HCT116 (cell line): ENCODE results near the gene OTUD7B. TPM values are rescaled to one million over a fixed set of nuclear protein-coding genes. Genes with fewer than 3 reads are reported as not detected.

Experiments used
- ATAC-seq: fragments of 200-7000 bp; cut with Tn5 transposase; 2 replicates; pipeline ENCODE4 v1.9.1; 2020; ENCODE audit warnings: mild to moderate bottlenecking, moderate library complexity
- Bru-seq: library from RNA; stranded (reverse); fragments of 400-500 nt; gene quantifications from one replicate; lab custom pipeline; 2021; lab: Mats Ljungman, UMichigan
- BruChase-seq, 2 experiments: library from RNA; stranded (reverse); fragments of 400-500 nt; gene quantifications; one replicate each; lab custom pipeline; 2021; lab: Mats Ljungman, UMichigan
- BruUV-seq: library from RNA; stranded (reverse); fragments of 400-500 nt; replicated peaks from 2 replicates; lab custom pipeline; 2021; lab: Mats Ljungman, UMichigan
- CTCF ChIA-PET: fragments of 300-600 bp; sonication (Branson Sonifier 250); formaldehyde crosslinking; loops from one replicate; lab custom pipeline; 2021; ENCODE audit warnings: antibody characterized with exemption; lab: Charles Lee
- POLR2A ChIA-PET: fragments of 300-600, 350-600 bp; sonication (Branson Sonifier 250); formaldehyde crosslinking; loops from one replicate; lab custom pipeline; 2021; ENCODE audit warnings: antibody characterized with exemption; lab: Charles Lee
- RAD21 ChIA-PET, 2 experiments: fragments of 300-600 bp; sonication (Branson Sonifier 250); formaldehyde crosslinking; loops; one replicate each; lab custom pipeline; 2023; ENCODE audit warnings: low total read pairs in 2 of 2; ENCODE audit not compliant: uncharacterized antibody in 2 of 2, unreplicated experiment in 2 of 2, low non-redundant PET in 1 of 2; lab: Charles Lee
- DNase-seq: peaks from one replicate; pipeline ENCODE4 v3.0.0-alpha.2; 2010; ENCODE audit warnings: low read depth, low spot score
- H2AFZ ChIP-seq: fragments of 200-600 bp; shearing (Covaris generic), sonication (generic); 2 replicates; pipeline ENCODE4 v1.6.1; 2017; ENCODE audit warnings: low read depth, mixed run types, mixed read lengths, antibody characterized with exemption, low read length; ENCODE audit not compliant: poor library complexity, severe bottlenecking
- H3K27ac ChIP-seq: 2 replicates; pipeline ENCODE4 v1.5.1; 2012; ENCODE audit warnings: low read depth, low read length
- H3K27me3 ChIP-seq: fragments of 200-600 bp; sonication (generic); 2 replicates; pipeline ENCODE4 v1.6.1; 2016; ENCODE audit warnings: mixed run types, low read length, mixed read lengths; ENCODE audit not compliant: insufficient read depth
- H3K36me3 ChIP-seq, 2 experiments: fragments of 200-500 bp in 1 of 2; fragments of 200-600 bp in 1 of 2; sonication (Bioruptor generic) in 1 of 2; sonication (generic) in 1 of 2; 2 replicates each; pipeline versions ENCODE4 v1.5.1 to v1.6.1; 2014 to 2016; ENCODE audit warnings: low read length in 2 of 2, inconsistent platforms in 1 of 2, mixed read lengths in 1 of 2, mixed run types in 1 of 2; ENCODE audit not compliant: insufficient read depth in 2 of 2, control insufficient read depth in 1 of 2
- H3K4me1 ChIP-seq, 2 experiments: fragments of 200-600 bp in 1 of 2; sonication (generic) in 1 of 2; 2 replicates each; pipeline versions ENCODE4 v1.5.1 to v1.6.1; 2012 to 2017; ENCODE audit warnings: low read length in 2 of 2, inconsistent platforms in 1 of 2, mild to moderate bottlenecking in 1 of 2, mixed read lengths in 1 of 2, mixed run types in 1 of 2, moderate library complexity in 1 of 2; ENCODE audit not compliant: insufficient read depth in 2 of 2, control insufficient read depth in 1 of 2
- H3K4me2 ChIP-seq: fragments of 200-600 bp; sonication (generic); 2 replicates; pipeline ENCODE4 v1.6.1; 2017; ENCODE audit warnings: mixed run types, low read length, mixed read lengths
- H3K4me3 ChIP-seq, 2 experiments: fragments of 200-600 bp in 1 of 2; sonication (generic) in 1 of 2; replicated peaks in 1 of 2; 2 replicates each; pipeline ENCODE4 v1.5.1; 2011 to 2016; ENCODE audit warnings: low read length in 2 of 2, control low read depth in 1 of 2, low read depth in 1 of 2, mild to moderate bottlenecking in 1 of 2, mixed read lengths in 1 of 2, mixed run types in 1 of 2
- H3K79me2 ChIP-seq: fragments of 200-600 bp; sonication (generic); 2 replicates; pipeline ENCODE4 v1.6.1; 2017; ENCODE audit warnings: mild to moderate bottlenecking, mixed run types, low read length, moderate library complexity, mixed read lengths; ENCODE audit not compliant: insufficient read depth
- H3K9ac ChIP-seq: fragments of 200-600 bp; sonication (generic); 2 replicates; pipeline ENCODE4 v1.6.1; 2016; ENCODE audit warnings: low read length, mixed read lengths
- H3K9me2 ChIP-seq: fragments of 200-600 bp; sonication (generic), shearing (Covaris generic); 2 replicates; pipeline ENCODE4 v1.6.1; 2017; ENCODE audit warnings: mixed run types, mild to moderate bottlenecking, moderate library complexity; ENCODE audit not compliant: insufficient read depth
- H3K9me3 ChIP-seq, 2 experiments: fragments of 200-500 bp in 1 of 2; fragments of 200-600 bp in 1 of 2; sonication (Bioruptor generic) in 1 of 2; sonication (generic) in 1 of 2; 2 replicates each; pipeline ENCODE4 v1.6.1; 2014 to 2017; ENCODE audit warnings: low read length in 2 of 2, mixed read lengths in 2 of 2, inconsistent platforms in 1 of 2, low read depth in 1 of 2, mild to moderate bottlenecking in 1 of 2, mixed run types in 1 of 2, moderate library complexity in 1 of 2; ENCODE audit not compliant: control insufficient read depth in 1 of 2, insufficient read depth in 1 of 2
- H4K20me1 ChIP-seq: fragments of 200-600 bp; sonication (generic), shearing (Covaris generic); 2 replicates; pipeline ENCODE4 v1.6.1; 2017; ENCODE audit warnings: mixed run types, mild to moderate bottlenecking, moderate library complexity; ENCODE audit not compliant: insufficient read depth
- CBX3 ChIP-seq: IDR thresholded peaks from 2 replicates; pipeline ENCODE4 v1.6.1; 2012; ENCODE audit warnings: low read depth
- CEBPB ChIP-seq: IDR thresholded peaks from 2 replicates; pipeline ENCODE4 v1.6.1; 2012; ENCODE audit warnings: low read depth
- EGR1 ChIP-seq: IDR thresholded peaks from 2 replicates; pipeline ENCODE4 v1.6.1; 2012; ENCODE audit warnings: low read depth
- EZH2 ChIP-seq: fragments of 200-600 bp; sonication (generic); IDR thresholded peaks from 2 replicates; pipeline ENCODE4 v1.6.1; 2017; ENCODE audit warnings: antibody characterized with exemption, mixed run types
- EZH2phosphoT487 ChIP-seq: fragments of 200-600 bp; IDR thresholded peaks from 2 replicates; pipeline ENCODE4 v1.6.1; 2018; ENCODE audit warnings: antibody characterized with exemption, borderline replicate concordance
- FOSL1 ChIP-seq: IDR thresholded peaks from 2 replicates; pipeline ENCODE4 v1.6.1; 2012; ENCODE audit warnings: low read depth
- JUND ChIP-seq: IDR thresholded peaks from 2 replicates; pipeline ENCODE4 v1.6.1; 2012
- POLR2A ChIP-seq: IDR thresholded peaks from 2 replicates; pipeline ENCODE4 v1.7.0; 2011; ENCODE audit warnings: borderline replicate concordance; ENCODE audit not compliant: insufficient read depth, insufficient read length; ENCODE audit errors: extremely low read depth
- POLR2AphosphoS5 ChIP-seq: IDR thresholded peaks from 2 replicates; pipeline ENCODE4 v1.6.1; 2011; ENCODE audit warnings: mild to moderate bottlenecking, low read depth, low read length, moderate library complexity
- RAD21 ChIP-seq: IDR thresholded peaks from 2 replicates; pipeline ENCODE4 v1.6.1; 2012; ENCODE audit warnings: low read depth, mild to moderate bottlenecking
- SIN3A ChIP-seq: IDR thresholded peaks from 2 replicates; pipeline ENCODE4 v1.6.1; 2012; ENCODE audit warnings: low read depth
- SP1 ChIP-seq: IDR thresholded peaks from 2 replicates; pipeline ENCODE4 v1.6.1; 2012; ENCODE audit warnings: low read depth
- SRF ChIP-seq: IDR thresholded peaks from 2 replicates; pipeline ENCODE4 v1.6.1; 2012; ENCODE audit warnings: low read depth
- TCF7L2 ChIP-seq: IDR thresholded peaks from 2 replicates; pipeline ENCODE4 v1.7.0; 2011; ENCODE audit warnings: borderline replicate concordance, inconsistent platforms; ENCODE audit not compliant: insufficient read depth, insufficient read length; ENCODE audit errors: extremely low read depth
- YY1 ChIP-seq: IDR thresholded peaks from 2 replicates; pipeline ENCODE4 v1.6.1; 2011; ENCODE audit warnings: low read length, low read depth, moderate library complexity, mild to moderate bottlenecking; ENCODE audit not compliant: insufficient replicate concordance; ENCODE audit errors: extremely low read depth
- ZNF274 ChIP-seq: fragments of 200-500 bp; sonication (Bioruptor generic); IDR thresholded peaks from 2 replicates; pipeline ENCODE4 v1.6.1; 2014; ENCODE audit warnings: mild to moderate bottlenecking, low read depth, low read length, inconsistent platforms
- intact Hi-C: fragments of 100-400 bp; cut with micrococcal nuclease; formaldehyde crosslinking; loops from 2 replicates; pipeline ENCODE4 v1.10.0; 2022
- long read RNA-seq: library from polyadenylated mRNA; unstranded; transcript quantifications from one replicate; pipeline ENCODE4 v2.0.0, GENCODE V29; 2021; ENCODE audit not compliant: unreplicated experiment
- polyA plus RNA-seq: library from polyadenylated mRNA; unstranded; fragments of >200 nt; gene quantifications from 2 replicates; pipeline ENCODE4 v1.2.1, GENCODE V29; 2012; ENCODE audit warnings: missing spikeins
- total RNA-seq: library from RNA; stranded (reverse); gene quantifications from one replicate; pipeline ENCODE4 v1.2.1, GENCODE V29; 2021; ENCODE audit not compliant: unreplicated experiment
- TF ChIP-seq, protein P1 (sequence below): IDR thresholded peaks from 2 replicates; pipeline ENCODE4 v1.6.1; 2012
- TF ChIP-seq, protein P2 (sequence below), 3 experiments: fragments of 200-600 bp in 1 of 3; sonication (generic) in 1 of 3; IDR thresholded peaks in 2 of 3; conservative IDR thresholded peaks in 1 of 3; 2 replicates each; pipeline ENCODE4 v1.5.1; 2012 to 2017; ENCODE audit warnings: low read depth in 2 of 3, low read length in 2 of 3, antibody characterized with exemption in 1 of 3, borderline replicate concordance in 1 of 3, control low read depth in 1 of 3, mild to moderate bottlenecking in 1 of 3, mixed read lengths in 1 of 3, mixed run types in 1 of 3, moderate library complexity in 1 of 3; ENCODE audit not compliant: insufficient read depth in 1 of 3
- TF ChIP-seq, protein P3 (sequence below): IDR thresholded peaks from 2 replicates; pipeline ENCODE4 v1.6.1; 2011; ENCODE audit warnings: mild to moderate bottlenecking, low read length, moderate library complexity; ENCODE audit not compliant: insufficient replicate concordance; ENCODE audit errors: extremely low read depth
- TF ChIP-seq, protein P4 (sequence below): IDR thresholded peaks from 2 replicates; pipeline ENCODE4 v1.6.1; 2012

OTUD7B gene
- total RNA-seq (23.7 TPM), Bru-seq, nascent RNA (percentile 80 among the genes with signal in this experiment), BruChase-seq, experiment 1, labeled RNA remaining after a 6-hour chase (percentile 84 among the genes with signal in this experiment), BruChase-seq, experiment 2, labeled RNA remaining after a 2-hour chase (percentile 85 among the genes with signal in this experiment)
- 8.2 and 9.1 TPM in 2 replicates for polyA plus RNA-seq
- long read RNA-seq, partial matches to known transcripts = 2 of 16 reads
- long read RNA-seq, other reads (novel, unspliced or antisense) = 14 of 16 reads

DNA sequence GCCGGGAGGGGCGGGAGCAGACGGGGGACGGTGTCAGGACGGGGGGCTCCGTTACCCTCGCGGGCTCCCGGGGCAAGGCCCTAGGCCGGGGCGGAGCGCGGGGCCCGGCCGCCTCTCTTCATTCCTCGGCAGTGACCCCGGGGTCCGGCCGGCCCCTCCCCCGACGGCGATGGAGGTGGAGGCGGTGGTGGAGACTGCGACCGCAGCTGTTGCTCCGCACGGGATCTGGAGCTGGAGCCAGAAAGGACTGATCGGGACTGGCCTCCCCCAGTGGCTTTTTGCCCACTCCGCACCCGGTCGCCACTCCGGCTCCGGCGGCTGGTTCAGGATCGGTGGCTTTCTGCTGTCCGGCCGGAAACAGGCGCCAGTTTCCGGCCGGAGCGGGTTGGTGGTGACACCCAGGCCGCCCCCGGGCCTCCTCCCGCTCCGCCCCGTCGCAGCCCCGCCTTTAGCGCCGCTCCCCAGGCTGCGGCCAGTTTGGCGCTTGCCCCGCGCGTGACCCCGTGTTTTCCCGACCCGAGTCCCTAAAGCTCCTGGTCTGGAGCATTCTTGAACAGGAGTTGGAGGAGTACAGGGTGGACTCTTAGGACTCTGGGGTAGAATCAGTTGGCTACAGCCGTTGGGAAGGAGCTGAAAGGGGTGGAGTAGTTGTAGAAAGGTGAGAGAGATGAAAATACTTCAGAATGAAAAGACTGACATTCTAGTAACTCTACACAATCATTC, at the start of gene OTUD7B:
TSS of gene OTUD7B (minus strand) at position 334 of the 723 bp plus-strand sequence. CDS start 33,216 bp downstream, outside the sequence.
- H3K27me3 ChIP-seq = no peaks in the 10 kb centered on the region
- peak within 1 kb of the TSS; percentile 93 for H2AFZ ChIP-seq
- DNase-seq (peak; percentile 68), ATAC-seq (peak; percentile 88)
- peaks cover 42% of the 10 kb centered on the region for H3K79me2 ChIP-seq
- CTCF ChIA-PET = interaction anchor here (1.3 kb wide), 1 partner anchor 11 kb away, joined by 4 read pairs; no protein-coding TSS in a partner anchor
- no peaks in the 10 kb centered on the region for H3K9me2 ChIP-seq
- peak within 1 kb of the TSS; percentile 83 to 94 for H3K4me3 ChIP-seq
- intact Hi-C loops = loop anchor here (2.0 to 5.0 kb wide), 2 partner anchors 56 to 73 kb away; partner anchors contain the start of genes MTMR11 and VPS45
- H3K4me1 ChIP-seq = peaks cover 7 to 38% of the 10 kb centered on the region in 2 experiments; a peak in 3 of 4 replicates
- RAD21 ChIA-PET = interaction anchor here in 1 of 2 experiments (0.7 to 0.8 kb wide), 2 partner anchors 21 to 176 kb away, joined by 3 to 5 read pairs; no protein-coding TSS in a partner anchor
- no peaks in the 10 kb centered on the region for H3K9me3 ChIP-seq
- POLR2A ChIA-PET = interaction anchor here (0.9 to 2.3 kb wide), 7 partner anchors 8 to 123 kb away, joined by 3 to 12 read pairs (median 4); a partner anchor contains a TSS
- H3K9ac ChIP-seq = peak within 1 kb of the TSS; percentile 90
- no peaks in the 10 kb centered on the region; a peak in 2 of 4 replicates for H3K36me3 ChIP-seq
- H3K4me2 ChIP-seq = peak within 1 kb of the TSS; percentile 92
- no TSS peak for BruUV-seq
- H4K20me1 ChIP-seq = no peaks in the 10 kb centered on the region
- H3K27ac ChIP-seq = peak within 1 kb of the TSS; percentile 85
- TF ChIP-seq, protein P1, sequence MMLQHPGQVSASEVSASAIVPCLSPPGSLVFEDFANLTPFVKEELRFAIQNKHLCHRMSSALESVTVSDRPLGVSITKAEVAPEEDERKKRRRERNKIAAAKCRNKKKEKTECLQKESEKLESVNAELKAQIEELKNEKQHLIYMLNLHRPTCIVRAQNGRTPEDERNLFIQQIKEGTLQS = no peak
- TF ChIP-seq EZH2 = no peak
- TF ChIP-seq, protein P2, sequence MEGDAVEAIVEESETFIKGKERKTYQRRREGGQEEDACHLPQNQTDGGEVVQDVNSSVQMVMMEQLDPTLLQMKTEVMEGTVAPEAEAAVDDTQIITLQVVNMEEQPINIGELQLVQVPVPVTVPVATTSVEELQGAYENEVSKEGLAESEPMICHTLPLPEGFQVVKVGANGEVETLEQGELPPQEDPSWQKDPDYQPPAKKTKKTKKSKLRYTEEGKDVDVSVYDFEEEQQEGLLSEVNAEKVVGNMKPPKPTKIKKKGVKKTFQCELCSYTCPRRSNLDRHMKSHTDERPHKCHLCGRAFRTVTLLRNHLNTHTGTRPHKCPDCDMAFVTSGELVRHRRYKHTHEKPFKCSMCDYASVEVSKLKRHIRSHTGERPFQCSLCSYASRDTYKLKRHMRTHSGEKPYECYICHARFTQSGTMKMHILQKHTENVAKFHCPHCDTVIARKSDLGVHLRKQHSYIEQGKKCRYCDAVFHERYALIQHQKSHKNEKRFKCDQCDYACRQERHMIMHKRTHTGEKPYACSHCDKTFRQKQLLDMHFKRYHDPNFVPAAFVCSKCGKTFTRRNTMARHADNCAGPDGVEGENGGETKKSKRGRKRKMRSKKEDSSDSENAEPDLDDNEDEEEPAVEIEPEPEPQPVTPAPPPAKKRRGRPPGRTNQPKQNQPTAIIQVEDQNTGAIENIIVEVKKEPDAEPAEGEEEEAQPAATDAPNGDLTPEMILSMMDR (IDR thresholded peaks at IDR 0.05 in 2 of 3, conservative IDR thresholded peaks at IDR 0.05 in 1 of 3; ENCODE audit: borderline replicate concordance in 1 of 3, insufficient read depth in 1 of 3, low read depth in 2 of 3, low read length in 2 of 3) = no peak
- no peak for TF ChIP-seq EZH2phosphoT487
- peak; percentile 72 for TF ChIP-seq SP1
- peak; percentile 87 for TF ChIP-seq YY1
- TF ChIP-seq JUND = peak; percentile 38; the same call in 1 of the 2 replicates
- TF ChIP-seq, protein P3, sequence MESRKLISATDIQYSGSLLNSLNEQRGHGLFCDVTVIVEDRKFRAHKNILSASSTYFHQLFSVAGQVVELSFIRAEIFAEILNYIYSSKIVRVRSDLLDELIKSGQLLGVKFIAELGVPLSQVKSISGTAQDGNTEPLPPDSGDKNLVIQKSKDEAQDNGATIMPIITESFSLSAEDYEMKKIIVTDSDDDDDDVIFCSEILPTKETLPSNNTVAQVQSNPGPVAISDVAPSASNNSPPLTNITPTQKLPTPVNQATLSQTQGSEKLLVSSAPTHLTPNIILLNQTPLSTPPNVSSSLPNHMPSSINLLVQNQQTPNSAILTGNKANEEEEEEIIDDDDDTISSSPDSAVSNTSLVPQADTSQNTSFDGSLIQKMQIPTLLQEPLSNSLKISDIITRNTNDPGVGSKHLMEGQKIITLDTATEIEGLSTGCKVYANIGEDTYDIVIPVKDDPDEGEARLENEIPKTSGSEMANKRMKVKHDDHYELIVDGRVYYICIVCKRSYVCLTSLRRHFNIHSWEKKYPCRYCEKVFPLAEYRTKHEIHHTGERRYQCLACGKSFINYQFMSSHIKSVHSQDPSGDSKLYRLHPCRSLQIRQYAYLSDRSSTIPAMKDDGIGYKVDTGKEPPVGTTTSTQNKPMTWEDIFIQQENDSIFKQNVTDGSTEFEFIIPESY = no peak
- no peak for TF ChIP-seq POLR2A
- no peak for TF ChIP-seq ZNF274
- no peak for TF ChIP-seq TCF7L2
- no peak; the same call in 1 of the 2 replicates for TF ChIP-seq CEBPB
- TF ChIP-seq FOSL1 = no peak
- peak; percentile 92 for TF ChIP-seq POLR2AphosphoS5
- peak; percentile 93 for TF ChIP-seq EGR1
- peak; percentile 82; the same call in 1 of the 2 replicates for TF ChIP-seq CBX3
- TF ChIP-seq RAD21 = peak; percentile 19
- TF ChIP-seq, protein P4, sequence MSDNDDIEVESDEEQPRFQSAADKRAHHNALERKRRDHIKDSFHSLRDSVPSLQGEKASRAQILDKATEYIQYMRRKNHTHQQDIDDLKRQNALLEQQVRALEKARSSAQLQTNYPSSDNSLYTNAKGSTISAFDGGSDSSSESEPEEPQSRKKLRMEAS = peak; percentile 60; the same call in 1 of the 2 replicates
- TF ChIP-seq SIN3A = peak; percentile 79
- TF ChIP-seq SRF = no peak; the same call in 1 of the 2 replicates
